ENCODE data around the gene CBARP. TPM values are rescaled to one million over a fixed set of nuclear protein-coding genes. Genes with fewer than 3 reads are reported as not detected.

The CBARP gene
- total and polyA plus RNA-seq, 9 of the 15 experiments (the other 6 are each of a cell fraction or from before 2014, with no cell fraction given): 0.03 to 8.9 (median 1.2) TPM; not detected in 1

DNA sequence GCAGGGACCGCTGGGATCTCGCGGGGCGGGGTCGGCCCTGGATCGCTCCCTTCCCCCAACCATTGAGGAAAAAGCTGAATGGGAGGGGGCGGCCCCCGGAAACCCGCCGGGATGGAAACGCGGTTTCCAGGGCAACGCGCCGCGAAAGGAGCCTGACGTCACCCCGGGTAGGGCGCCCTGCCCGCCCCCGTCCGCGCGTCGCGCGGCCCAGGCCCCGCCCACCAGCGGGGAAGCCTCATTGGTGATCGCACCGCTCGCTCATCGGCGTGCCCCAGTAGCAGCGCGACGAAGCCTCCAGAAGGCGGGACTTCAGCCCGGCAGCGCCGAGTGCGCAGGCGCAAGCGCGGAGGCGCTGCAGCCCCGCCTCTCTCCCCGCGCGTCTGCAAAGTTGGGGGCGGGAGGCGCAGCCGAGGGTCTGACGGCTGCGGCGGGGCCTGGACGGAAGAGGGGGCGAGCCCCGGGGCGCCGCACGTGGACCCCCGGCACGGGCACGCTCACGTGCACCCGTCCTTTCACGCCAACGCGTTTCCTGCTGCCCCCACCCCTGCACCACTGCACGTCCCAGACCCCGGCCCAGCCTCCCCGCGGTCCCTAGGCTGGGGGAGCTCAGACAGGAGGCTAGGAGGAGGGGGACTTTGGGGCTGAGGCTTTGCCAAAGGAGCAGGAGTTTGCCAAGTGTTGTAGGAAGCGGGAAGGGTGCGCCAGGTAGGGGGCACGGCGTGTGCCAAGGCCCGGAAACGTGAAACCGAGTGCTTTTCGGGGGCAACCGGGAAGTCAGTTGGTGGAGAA is 23.1 kb upstream of the CBARP start:
- peak overlapping the region; percentile 52 for H2AFZ ChIP-seq (ENCODE audit: low read depth, low read length)
- WGBS (ENCODE audit: insufficient coverage, low coverage, missing lambda C conversion rate): 4% methylated on average over 50 of the region's 83 CpGs
- 0 out of 2 replicates have a peak, but pooled peaks cover 7% of the 10 kb centered on the region for H4K20me1 ChIP-seq (replicated peaks; ENCODE audit: control insufficient read depth, insufficient read depth, low read length)
- peaks cover 26% of the 10 kb centered on the region; the same call in 2 of the 3 replicates for H3K36me3 ChIP-seq (ENCODE audit: control insufficient read depth, insufficient read depth, low read length)
- peak; percentile 92 for FAIRE-seq
- peak overlapping the region; percentile 84 for H3K4me2 ChIP-seq (ENCODE audit: insufficient read depth, low read length)
- in situ Hi-C loops (cut with MboI): no loop called here
- H3K4me3 ChIP-seq: peak overlapping the region; percentile 66
- peak; percentile 90 for ATAC-seq
- ChIA-PET POLR2A (interaction anchor here (1.9 to 2.6 kb wide), 3 partner anchors 8 to 12 kb away, joined by 8 to 14 read pairs (median 9); partner anchors contain the start of gene CIRBP), CTCF (ENCODE audit: low intra/inter-chr PET ratio) (no interaction called here)
- H3K79me2 ChIP-seq (ENCODE audit: control insufficient read depth, insufficient read depth, low read length): peaks cover 21% of the 10 kb centered on the region
- H3K9me1 ChIP-seq (ENCODE audit: control insufficient read depth, insufficient read depth, low read length): no peaks in the 10 kb centered on the region
- H3K27ac ChIP-seq (ENCODE audit: extremely low read depth, low read depth, low read length): peak overlapping the region; percentile 83
- peak overlapping the region; percentile 71 to 92 for H3K9ac ChIP-seq (ENCODE audit: insufficient read depth in 1 of 2, low read depth in 2 of 2, low read length in 2 of 2)
- no TSS peak for BruUV-seq (replicated peaks)
- no peaks in the 10 kb centered on the region for H3K27me3 ChIP-seq (ENCODE audit: control insufficient read depth in 2 of 2, insufficient read depth in 2 of 2, low read length in 2 of 2)
- peaks cover 61 to 95% of the 10 kb centered on the region in 2 experiments for H3K4me1 ChIP-seq (replicated peaks in 1 of 2; ENCODE audit: control insufficient read depth in 2 of 2, insufficient read depth in 2 of 2, low read length in 2 of 2)
- intact Hi-C loops (cut with micrococcal nuclease): no loop called here
- H3K9me3 ChIP-seq (replicated peaks; ENCODE audit: control insufficient read depth, insufficient read depth, low read depth, low read length): no peaks in the 10 kb centered on the region
- DNase-seq (ENCODE audit: extremely low read depth in 1 of 4, low spot score in 3 of 4): peak; percentile 89 to 98 (median 93)
- TF ChIP-seq HMGN3 (IDR thresholded peaks at IDR 0.05; ENCODE audit: borderline replicate concordance, extremely low read depth, insufficient read length, low read depth, low read length): no peak
- peak; percentile 53; the same call in 1 of the 2 replicates for TF ChIP-seq BMI1 (IDR thresholded peaks at IDR 0.05; ENCODE audit: low read length)
- no peak for TF ChIP-seq ESRRB (CRISPR knock-in tag; IDR thresholded peaks at IDR 0.05; ENCODE audit: borderline replicate concordance)
- no peak for TF ChIP-seq XRCC4 (IDR thresholded peaks at IDR 0.05; ENCODE audit: extremely low read depth, insufficient read depth, insufficient read length)
- peak; percentile 99 for TF ChIP-seq PKNOX1 (IDR thresholded peaks at IDR 0.05)
- TF ChIP-seq, protein P1, sequence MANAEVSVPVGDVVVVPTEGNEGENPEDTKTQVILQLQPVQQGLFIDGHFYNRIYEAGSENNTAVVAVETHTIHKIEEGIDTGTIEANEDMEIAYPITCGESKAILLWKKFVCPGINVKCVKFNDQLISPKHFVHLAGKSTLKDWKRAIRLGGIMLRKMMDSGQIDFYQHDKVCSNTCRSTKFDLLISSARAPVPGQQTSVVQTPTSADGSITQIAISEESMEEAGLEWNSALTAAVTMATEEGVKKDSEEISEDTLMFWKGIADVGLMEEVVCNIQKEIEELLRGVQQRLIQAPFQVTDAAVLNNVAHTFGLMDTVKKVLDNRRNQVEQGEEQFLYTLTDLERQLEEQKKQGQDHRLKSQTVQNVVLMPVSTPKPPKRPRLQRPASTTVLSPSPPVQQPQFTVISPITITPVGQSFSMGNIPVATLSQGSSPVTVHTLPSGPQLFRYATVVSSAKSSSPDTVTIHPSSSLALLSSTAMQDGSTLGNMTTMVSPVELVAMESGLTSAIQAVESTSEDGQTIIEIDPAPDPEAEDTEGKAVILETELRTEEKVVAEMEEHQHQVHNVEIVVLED (CRISPR knock-in tag; IDR thresholded peaks at IDR 0.05): peak; percentile 68
- peak in 1 of 2 experiments; percentile 30; a peak in 1 of 4 replicates for TF ChIP-seq CSDE1 (IDR thresholded peaks at IDR 0.05)
- TF ChIP-seq, protein P2, sequence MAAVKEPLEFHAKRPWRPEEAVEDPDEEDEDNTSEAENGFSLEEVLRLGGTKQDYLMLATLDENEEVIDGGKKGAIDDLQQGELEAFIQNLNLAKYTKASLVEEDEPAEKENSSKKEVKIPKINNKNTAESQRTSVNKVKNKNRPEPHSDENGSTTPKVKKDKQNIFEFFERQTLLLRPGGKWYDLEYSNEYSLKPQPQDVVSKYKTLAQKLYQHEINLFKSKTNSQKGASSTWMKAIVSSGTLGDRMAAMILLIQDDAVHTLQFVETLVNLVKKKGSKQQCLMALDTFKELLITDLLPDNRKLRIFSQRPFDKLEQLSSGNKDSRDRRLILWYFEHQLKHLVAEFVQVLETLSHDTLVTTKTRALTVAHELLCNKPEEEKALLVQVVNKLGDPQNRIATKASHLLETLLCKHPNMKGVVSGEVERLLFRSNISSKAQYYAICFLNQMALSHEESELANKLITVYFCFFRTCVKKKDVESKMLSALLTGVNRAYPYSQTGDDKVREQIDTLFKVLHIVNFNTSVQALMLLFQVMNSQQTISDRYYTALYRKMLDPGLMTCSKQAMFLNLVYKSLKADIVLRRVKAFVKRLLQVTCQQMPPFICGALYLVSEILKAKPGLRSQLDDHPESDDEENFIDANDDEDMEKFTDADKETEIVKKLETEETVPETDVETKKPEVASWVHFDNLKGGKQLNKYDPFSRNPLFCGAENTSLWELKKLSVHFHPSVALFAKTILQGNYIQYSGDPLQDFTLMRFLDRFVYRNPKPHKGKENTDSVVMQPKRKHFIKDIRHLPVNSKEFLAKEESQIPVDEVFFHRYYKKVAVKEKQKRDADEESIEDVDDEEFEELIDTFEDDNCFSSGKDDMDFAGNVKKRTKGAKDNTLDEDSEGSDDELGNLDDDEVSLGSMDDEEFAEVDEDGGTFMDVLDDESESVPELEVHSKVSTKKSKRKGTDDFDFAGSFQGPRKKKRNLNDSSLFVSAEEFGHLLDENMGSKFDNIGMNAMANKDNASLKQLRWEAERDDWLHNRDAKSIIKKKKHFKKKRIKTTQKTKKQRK (IDR thresholded peaks at IDR 0.05; ENCODE audit: borderline replicate concordance, low read depth, low read length): 0 out of 2 replicates have a peak, but pooled peaks have one; percentile 16
- TF ChIP-seq SRSF1 (IDR thresholded peaks at IDR 0.05; ENCODE audit: low read depth, low read length): no peak
- TF ChIP-seq ZNF324 (CRISPR knock-in tag; IDR thresholded peaks at IDR 0.05): no peak
- 0 out of 2 replicates have a peak, but pooled peaks have one; percentile 15 for TF ChIP-seq PML (IDR thresholded peaks at IDR 0.05; ENCODE audit: low read length)
- peak; percentile 76 for TF ChIP-seq GABPA (tag; conservative IDR thresholded peaks at IDR 0.05; ENCODE audit: low read depth)
- TF ChIP-seq, protein P3, sequence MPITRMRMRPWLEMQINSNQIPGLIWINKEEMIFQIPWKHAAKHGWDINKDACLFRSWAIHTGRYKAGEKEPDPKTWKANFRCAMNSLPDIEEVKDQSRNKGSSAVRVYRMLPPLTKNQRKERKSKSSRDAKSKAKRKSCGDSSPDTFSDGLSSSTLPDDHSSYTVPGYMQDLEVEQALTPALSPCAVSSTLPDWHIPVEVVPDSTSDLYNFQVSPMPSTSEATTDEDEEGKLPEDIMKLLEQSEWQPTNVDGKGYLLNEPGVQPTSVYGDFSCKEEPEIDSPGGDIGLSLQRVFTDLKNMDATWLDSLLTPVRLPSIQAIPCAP (CRISPR knock-in tag; IDR thresholded peaks at IDR 0.05; ENCODE audit: borderline replicate concordance): 0 out of 2 replicates have a peak, but pooled peaks have one; percentile 30

Data from K562 (cell line).